HEK293 (cell line): ENCODE data around the gene TCEA2.

ENCODE experiments used
- BCL11B ChIP-seq: fragments of 450-650 bp; formaldehyde crosslinking; IDR thresholded peaks from 2 replicates; pipeline ENCODE4 v1.5.1; 2016; ENCODE audit warnings: low read depth, missing biosample characterization, missing genetic modification characterization
- CTCF ChIP-seq: fragments of 450-650 bp; formaldehyde crosslinking; IDR thresholded peaks from 2 replicates; pipeline ENCODE4 v1.5.1; 2016; ENCODE audit warnings: missing biosample characterization, missing genetic modification characterization
- KLF10 ChIP-seq: fragments of 450-650 bp; IDR thresholded peaks from 2 replicates; pipeline ENCODE4 v1.5.1; 2018; ENCODE audit warnings: missing biosample characterization, mild to moderate bottlenecking, missing genetic modification characterization
- REPIN1 ChIP-seq: fragments of 450-650 bp; formaldehyde crosslinking; IDR thresholded peaks from 2 replicates; pipeline ENCODE4 v1.5.1; 2017; ENCODE audit warnings: missing biosample characterization, missing genetic modification characterization, low read depth
- ZNF121 ChIP-seq: fragments of 450-650 bp; formaldehyde crosslinking; IDR thresholded peaks from 2 replicates; pipeline ENCODE4 v1.5.1; 2016; ENCODE audit warnings: missing biosample characterization, missing genetic modification characterization
- ZNF175 ChIP-seq: fragments of 450-650 bp; formaldehyde crosslinking; IDR thresholded peaks from 2 replicates; pipeline ENCODE4 v1.5.1; 2016; ENCODE audit warnings: missing biosample characterization, missing genetic modification characterization
- ZNF239 ChIP-seq: fragments of 450-650 bp; formaldehyde crosslinking; IDR thresholded peaks from 2 replicates; pipeline ENCODE4 v1.5.1; 2016; ENCODE audit warnings: missing biosample characterization, missing genetic modification characterization
- ZNF629 ChIP-seq: fragments of 450-650 bp; formaldehyde crosslinking; IDR thresholded peaks from 2 replicates; pipeline ENCODE4 v1.5.1; 2017; ENCODE audit warnings: missing biosample characterization, missing genetic modification characterization

DNA sequence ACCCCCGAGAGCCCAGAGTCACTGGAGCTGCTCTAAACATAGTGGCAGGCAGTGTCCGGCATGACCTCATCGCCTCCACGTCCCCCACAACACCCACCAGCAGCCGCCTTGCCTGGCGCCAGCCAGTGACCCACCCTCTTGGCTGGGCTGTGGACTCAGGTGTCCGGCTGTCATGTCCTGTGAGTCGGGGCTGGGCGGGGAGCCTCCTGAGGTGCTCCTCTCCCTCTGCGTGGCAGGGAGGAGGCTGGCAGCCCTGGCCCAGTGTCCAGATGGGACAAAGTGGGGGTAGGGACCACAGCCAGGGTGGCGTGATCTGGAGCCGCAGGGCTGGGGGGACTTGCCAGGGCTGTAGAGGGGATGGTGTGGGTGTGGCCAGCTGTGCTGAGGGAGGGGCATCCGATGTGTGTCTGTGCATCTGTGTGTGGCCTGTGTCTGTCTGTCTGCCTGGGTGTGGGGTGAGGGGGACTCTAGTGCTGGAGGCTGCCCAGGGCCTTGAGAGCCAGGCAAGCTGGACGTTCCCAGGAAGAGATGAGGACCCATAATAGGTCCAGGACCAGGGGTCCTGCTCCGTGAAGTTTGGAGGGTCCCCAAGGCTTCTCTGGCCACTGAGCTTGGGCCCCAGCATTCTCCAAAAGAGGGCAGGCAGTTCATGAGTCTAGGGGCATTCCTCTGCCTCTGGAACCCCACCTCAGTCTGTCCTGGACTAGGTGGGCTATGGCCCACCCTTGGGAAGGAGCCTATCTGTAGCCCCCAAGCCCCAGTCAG lies 11.3 kb upstream of the TCEA2 start:
- TF ChIP-seq CTCF (tag by site-specific recombination) (no peak), KLF10 (no peak), REPIN1 (tag by site-specific recombination) (no peak), ZNF175 (tag by site-specific recombination) (no peak), ZNF121 (peak; percentile 73), ZNF239 (tag by site-specific recombination) (no peak), ZNF629 (no peak), BCL11B (tag by site-specific recombination) (no peak)
